Suppressor macrophage treated with lipopolysaccharide for 4 hours (primary cell): ENCODE measurements around the gene SNRPB2.

ENCODE experiments used
- DNase-seq: peaks from one replicate; pipeline ENCODE4 v3.0.0-alpha.2; 2020

Gene SNRPB2

GRCh38 chr20:16729565-16730460 is at the start of gene SNRPB2:
SNRPB2 (plus strand) TSS chr20:16730026; CDS start chr20:16731703, 1,677 bp downstream.
- peak; percentile 96 for DNase-seq

- no peak for DNase-seq
Observed at GRCh38 chr20:16684416-16684815, 45.4 kb upstream of the SNRPB2 start.

- DNase-seq, result no peak
Observed at GRCh38 chr20:16689906-16690305, 39.9 kb upstream of the SNRPB2 start.

GRCh38 chr20:16691381-16691780 is 38.4 kb upstream of the SNRPB2 start:
- no peak for DNase-seq

- no peak for DNase-seq
Observed at GRCh38 chr20:16692009-16692408, 37.8 kb upstream of the SNRPB2 start.

- no peak for DNase-seq
Observed at GRCh38 chr20:16692442-16692841, 37.4 kb upstream of the SNRPB2 start.

GRCh38 chr20:16693278-16693677 is 36.5 kb upstream of the SNRPB2 start:
- DNase-seq, result no peak

GRCh38 chr20:16694161-16694560 is 35.7 kb upstream of the SNRPB2 start:
- no peak for DNase-seq

- no peak for DNase-seq
Observed at GRCh38 chr20:16695628-16696027, 34.2 kb upstream of the SNRPB2 start.

- DNase-seq, result no peak
Observed at GRCh38 chr20:16699293-16699692, 30.5 kb upstream of the SNRPB2 start.

- DNase-seq, result no peak
Observed at GRCh38 chr20:16701296-16701695, 28.5 kb upstream of the SNRPB2 start.

- DNase-seq, result no peak
Observed at GRCh38 chr20:16703570-16703969, 26.3 kb upstream of the SNRPB2 start.

GRCh38 chr20:16707674-16708073 is 22.2 kb upstream of the SNRPB2 start:
- DNase-seq, result no peak

GRCh38 chr20:16708602-16709001 is 21.2 kb upstream of the SNRPB2 start:
- no peak for DNase-seq

- no peak for DNase-seq
Observed at GRCh38 chr20:16709017-16709416, 20.8 kb upstream of the SNRPB2 start.

GRCh38 chr20:16710781-16711180 is 19.0 kb upstream of the SNRPB2 start:
- DNase-seq, result no peak

GRCh38 chr20:16711661-16712258 is 18.1 kb upstream of the SNRPB2 start:
- no peak for DNase-seq

GRCh38 chr20:16712511-16712947 is 17.3 kb upstream of the SNRPB2 start:
- no peak for DNase-seq

GRCh38 chr20:16713066-16713465 is 16.8 kb upstream of the SNRPB2 start:
- no peak for DNase-seq

- no peak for DNase-seq
Observed at GRCh38 chr20:16714242-16714641, 15.6 kb upstream of the SNRPB2 start.

GRCh38 chr20:16714751-16715150 is 15.1 kb upstream of the SNRPB2 start:
- DNase-seq, result no peak

GRCh38 chr20:16719421-16719820 is 10.4 kb upstream of the SNRPB2 start:
- no peak for DNase-seq

- DNase-seq, result no peak
Observed at GRCh38 chr20:16729080-16729479, 746 bp upstream of the SNRPB2 start.

GRCh38 chr20:16732506-16733152 is 2.8 kb downstream of the SNRPB2 start:
- DNase-seq, result peak; percentile 33
